NB4 (cell line): ENCODE measurements around the gene SPOCK3.

ENCODE experiments used
- DNase-seq: peaks from one replicate; pipeline ENCODE4 v3.0.0; 2010; ENCODE audit warnings: low read depth
- H3K4me3 ChIP-seq: one replicate; pipeline ENCODE4 v1.5.1; 2011; ENCODE audit warnings: mild to moderate bottlenecking, low read depth, low read length, moderate library complexity
- CTCF ChIP-seq: IDR thresholded peaks from one replicate; pipeline ENCODE4 v1.5.1; 2012; ENCODE audit warnings: low read depth, low read length
- MAX ChIP-seq: IDR thresholded peaks from 2 replicates; pipeline ENCODE4 v1.6.1; 2011; ENCODE audit warnings: low read depth, low read length
- MYC ChIP-seq: IDR thresholded peaks from 2 replicates; pipeline ENCODE4 v1.6.1; 2011; ENCODE audit warnings: low read depth, low read length
- POLR2A ChIP-seq: IDR thresholded peaks from 2 replicates; pipeline ENCODE4 v1.6.1; 2011; ENCODE audit warnings: mild to moderate bottlenecking; ENCODE audit not compliant: insufficient read length; ENCODE audit errors: extremely low read depth

The SPOCK3 gene

GRCh38 chr4:167150587-167150986, 83.7 kb downstream of the SPOCK3 start:
- H3K4me3 ChIP-seq, result no peak overlapping the region
- DNase-seq, result no peak
- no peak for TF ChIP-seq MYC

- DNase-seq, result no peak
- no peak overlapping the region for H3K4me3 ChIP-seq
- TF ChIP-seq CTCF (no peak), MYC (no peak), MAX (no peak), POLR2A (no peak)
Measured at GRCh38 chr4:167144605-167145004, 89.7 kb downstream of the SPOCK3 start.

GRCh38 chr4:167143018-167143417, 91.3 kb downstream of the SPOCK3 start:
- no peak for DNase-seq
- TF ChIP-seq POLR2A, result no peak
- TF ChIP-seq MAX, result no peak
- TF ChIP-seq MYC, result no peak
- TF ChIP-seq CTCF, result no peak
- H3K4me3 ChIP-seq, result no peak overlapping the region

- no peak overlapping the region for H3K4me3 ChIP-seq
- DNase-seq, result no peak
- TF ChIP-seq MAX, result no peak
- TF ChIP-seq MYC, result no peak
- no peak for TF ChIP-seq POLR2A
- no peak for TF ChIP-seq CTCF
Measured at GRCh38 chr4:167136270-167136669, 98.0 kb downstream of the SPOCK3 start.

GRCh38 chr4:167129146-167129545, 105.1 kb downstream of the SPOCK3 start:
- no peak for DNase-seq
- TF ChIP-seq MYC (no peak), POLR2A (no peak), MAX (no peak), CTCF (no peak)

GRCh38 chr4:167119392-167119791, 114.9 kb downstream of the SPOCK3 start:
- TF ChIP-seq POLR2A, result no peak
- no peak for TF ChIP-seq MYC
- TF ChIP-seq MAX, result no peak
- no peak for TF ChIP-seq CTCF
- no peak overlapping the region for H3K4me3 ChIP-seq
- DNase-seq, result no peak

More at GRCh38 chr4:167129146-167129545, 105.1 kb downstream of the SPOCK3 start:
- H3K4me3 ChIP-seq, result no peak overlapping the region
